COLO668 (cell line): ENCODE measurements around the gene MED27.

ENCODE experiments used
- DNase-seq: peaks from one replicate; lab custom pipeline; 2025; ENCODE audit not compliant: unreplicated experiment; lab: John Stamatoyannopoulos, UW

The MED27 gene

GRCh38 chr9:132044176-132044875, 35.3 kb downstream of the MED27 start:
- no peak for DNase-seq

- no peak for DNase-seq
These were observed 36.0 kb downstream of the MED27 start for GRCh38 chr9:132043708-132044107.

- no peak for DNase-seq
These were observed 37.3 kb downstream of the MED27 start for GRCh38 chr9:132042324-132042723.

GRCh38 chr9:132041798-132042197, 37.9 kb downstream of the MED27 start:
- no peak for DNase-seq

- peak; percentile 39 for DNase-seq
These were observed 38.9 kb downstream of the MED27 start for GRCh38 chr9:132040808-132041207.

GRCh38 chr9:132040246-132040645, 39.4 kb downstream of the MED27 start:
- peak; percentile 76 for DNase-seq

- no peak for DNase-seq
These were observed 40.4 kb downstream of the MED27 start for GRCh38 chr9:132039284-132039683.

GRCh38 chr9:132037458-132037857, 42.2 kb downstream of the MED27 start:
- peak; percentile 75 for DNase-seq

GRCh38 chr9:132036521-132036920, 43.1 kb downstream of the MED27 start:
- no peak for DNase-seq

GRCh38 chr9:132035679-132036078, 44.0 kb downstream of the MED27 start:
- DNase-seq = no peak

- DNase-seq = no peak
These were observed 47.3 kb downstream of the MED27 start for GRCh38 chr9:132032238-132032950.

- no peak for DNase-seq
These were observed 48.0 kb downstream of the MED27 start for GRCh38 chr9:132031467-132032237.

GRCh38 chr9:132030626-132031325, 48.9 kb downstream of the MED27 start:
- DNase-seq = no peak

GRCh38 chr9:132027752-132028663, 51.7 kb downstream of the MED27 start:
- no peak for DNase-seq

GRCh38 chr9:132026932-132027585, 52.6 kb downstream of the MED27 start:
- DNase-seq = no peak

- no peak for DNase-seq
These were observed 53.9 kb downstream of the MED27 start for GRCh38 chr9:132025766-132026165.

- DNase-seq = no peak
These were observed 55.1 kb downstream of the MED27 start for GRCh38 chr9:132024589-132024988.

GRCh38 chr9:132023419-132024180, 56.1 kb downstream of the MED27 start:
- no peak for DNase-seq
